ENCODE data around the gene PLOD1. TPM values are rescaled to one million over a fixed set of nuclear protein-coding genes. Genes with fewer than 3 reads are reported as not detected.

PLOD1 gene
- total and polyA plus RNA-seq, 2 of the 13 experiments (the other 11 are each of a cell fraction or from before 2014, with no cell fraction given), result 70.1 to 318 TPM

DNA sequence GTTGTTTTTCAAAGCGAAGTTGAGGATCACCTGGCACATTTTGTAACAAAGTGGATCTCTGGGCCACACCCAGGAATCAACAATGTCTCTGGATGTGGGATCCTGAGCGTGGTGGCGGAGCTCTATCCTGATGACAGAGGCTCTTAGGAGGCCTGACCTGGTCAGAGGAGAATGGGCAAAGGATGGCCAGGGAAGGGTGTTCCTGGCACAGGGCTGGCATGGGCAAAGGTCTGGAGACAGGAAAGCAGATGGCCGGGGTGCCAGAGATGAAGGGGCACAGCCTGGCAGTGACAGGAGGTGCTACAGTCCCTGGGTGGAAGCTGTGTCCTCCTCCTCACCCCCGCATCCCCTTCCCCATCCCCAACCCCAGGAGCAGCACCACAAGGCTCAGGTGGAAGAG lies 25.8 kb downstream of the PLOD1 start:
- 100% methylated on average over 3 of the region's 5 CpGs for WGBS (ENCODE audit: low lambda C conversion rate)
- in situ Hi-C loops (cut with HindIII; ENCODE audit: extremely low pct_ligation_motif_present, low pct_unique_long_range_greater_than_20kb), result loop anchor here (5.0 to 10.0 kb wide), 2 partner anchors 48 to 125 kb away; no protein-coding TSS in a partner anchor
- CTCF ChIA-PET (ENCODE audit: low intra/inter-chr PET ratio, low total read pairs), result no interaction called here

More for the DNA sequence above, 25.8 kb downstream of the PLOD1 start:
- Histone ChIP-seq H3K4me1 (ENCODE audit: insufficient read depth, low read length) (peaks cover 20% of the 10 kb centered on the region), H2AFZ (ENCODE audit: low read length) (no peak overlapping the region), H3K36me3 (replicated peaks in 1 of 2; ENCODE audit: control insufficient read depth in 1 of 2, insufficient read depth in 2 of 2, low read length in 2 of 2) (peaks cover 26 to 63% of the 10 kb centered on the region in 2 experiments), H3K9me3 (ENCODE audit: low read length) (no peaks in the 10 kb centered on the region), H4K20me1 (ENCODE audit: insufficient read depth, low read length) (no peaks in the 10 kb centered on the region), H3K4me2 (ENCODE audit: low read depth, low read length) (no peak overlapping the region), H3K4me3 (replicated peaks in 1 of 3; ENCODE audit: insufficient read depth in 1 of 3, low read depth in 2 of 3, low read length in 3 of 3) (no peak overlapping the region), H3K9ac (ENCODE audit: insufficient read depth, low read depth, low read length) (no peak overlapping the region), H3K79me2 (ENCODE audit: insufficient read depth, low read length) (no peaks in the 10 kb centered on the region), H3K27me3 (ENCODE audit: control insufficient read depth in 1 of 2, insufficient read depth in 2 of 2, low read length in 2 of 2) (no peaks in the 10 kb centered on the region), H3K27ac (ENCODE audit: extremely low read length, insufficient read depth, low read length) (peak overlapping the region; percentile 44)
- POLR2A ChIA-PET, result interaction anchor here (1.5 to 1.9 kb wide), 2 partner anchors 20 to 51 kb away, joined by 3 to 6 read pairs; no protein-coding TSS in a partner anchor
- TF ChIP-seq SMAD1 (CRISPR knock-in tag; IDR thresholded peaks at IDR 0.05; ENCODE audit: borderline replicate concordance, low read depth), result no peak
- no peak for TF ChIP-seq ZNF276 (CRISPR knock-in tag; IDR thresholded peaks at IDR 0.05; ENCODE audit: low read depth)
- TF ChIP-seq ZNF275 (CRISPR knock-in tag; IDR thresholded peaks at IDR 0.05; ENCODE audit: borderline replicate concordance), result no peak
- no peak for TF ChIP-seq CBX2 (IDR thresholded peaks at IDR 0.05; ENCODE audit: low read depth, low read length)
- no peak for TF ChIP-seq CBX2 (CRISPR knock-in tag; IDR thresholded peaks at IDR 0.05; ENCODE audit: low read depth)
- TF ChIP-seq TEAD3 (CRISPR knock-in tag; optimal IDR thresholded peaks at IDR 0.05; ENCODE audit: borderline replicate concordance), result no peak
- TF ChIP-seq, protein P1, sequence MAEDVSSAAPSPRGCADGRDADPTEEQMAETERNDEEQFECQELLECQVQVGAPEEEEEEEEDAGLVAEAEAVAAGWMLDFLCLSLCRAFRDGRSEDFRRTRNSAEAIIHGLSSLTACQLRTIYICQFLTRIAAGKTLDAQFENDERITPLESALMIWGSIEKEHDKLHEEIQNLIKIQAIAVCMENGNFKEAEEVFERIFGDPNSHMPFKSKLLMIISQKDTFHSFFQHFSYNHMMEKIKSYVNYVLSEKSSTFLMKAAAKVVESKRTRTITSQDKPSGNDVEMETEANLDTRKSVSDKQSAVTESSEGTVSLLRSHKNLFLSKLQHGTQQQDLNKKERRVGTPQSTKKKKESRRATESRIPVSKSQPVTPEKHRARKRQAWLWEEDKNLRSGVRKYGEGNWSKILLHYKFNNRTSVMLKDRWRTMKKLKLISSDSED (CRISPR knock-in tag; IDR thresholded peaks at IDR 0.05), result no peak
- TF ChIP-seq, protein P2, sequence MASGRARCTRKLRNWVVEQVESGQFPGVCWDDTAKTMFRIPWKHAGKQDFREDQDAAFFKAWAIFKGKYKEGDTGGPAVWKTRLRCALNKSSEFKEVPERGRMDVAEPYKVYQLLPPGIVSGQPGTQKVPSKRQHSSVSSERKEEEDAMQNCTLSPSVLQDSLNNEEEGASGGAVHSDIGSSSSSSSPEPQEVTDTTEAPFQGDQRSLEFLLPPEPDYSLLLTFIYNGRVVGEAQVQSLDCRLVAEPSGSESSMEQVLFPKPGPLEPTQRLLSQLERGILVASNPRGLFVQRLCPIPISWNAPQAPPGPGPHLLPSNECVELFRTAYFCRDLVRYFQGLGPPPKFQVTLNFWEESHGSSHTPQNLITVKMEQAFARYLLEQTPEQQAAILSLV (CRISPR knock-in tag; IDR thresholded peaks at IDR 0.05; ENCODE audit: borderline replicate concordance), result no peak
- ATAC-seq (no peak), DNase-seq (ENCODE audit: low spot score) (no peak), FAIRE-seq (no peak)
- intact Hi-C loops (cut with micrococcal nuclease; ENCODE audit: unreplicated experiment), result no loop called here
- BruUV-seq (replicated peaks), result no TSS peak
